HCEC 1CT (cell line): ENCODE measurements around the gene RAB1A.
"Not testable (repeated sequence)": the region's sequence is repeated elsewhere in the genome, so short reads cannot be mapped to it uniquely, and the experiment has no call there.

Source experiments
- DNase-seq: peaks from one replicate; pipeline ENCODE4 v3.0.0-alpha.2; 2017

The RAB1A gene

GRCh38 chr2:65129826-65130663, at the start of gene RAB1A:
Gene RAB1A (minus strand): TSS chr2:65130106. CDS start chr2:65129915, 191 bp downstream.
- DNase-seq, result peak; percentile 100

- no peak for DNase-seq
Observed at GRCh38 chr2:65177751-65178442, 48.0 kb upstream of the RAB1A start.

- no peak for DNase-seq
Observed at GRCh38 chr2:65175894-65176530, 46.1 kb upstream of the RAB1A start.

GRCh38 chr2:65174031-65174430, 44.1 kb upstream of the RAB1A start:
- DNase-seq, result not testable (repeated sequence)

- no peak for DNase-seq
Observed at GRCh38 chr2:65172994-65173790, 43.3 kb upstream of the RAB1A start.

GRCh38 chr2:65170611-65171477, 40.9 kb upstream of the RAB1A start:
- DNase-seq, result not testable (repeated sequence)

GRCh38 chr2:65169760-65170136, 39.8 kb upstream of the RAB1A start:
- DNase-seq, result no peak

- no peak for DNase-seq
Observed at GRCh38 chr2:65165558-65165957, 35.7 kb upstream of the RAB1A start.

GRCh38 chr2:65164426-65164891, 34.6 kb upstream of the RAB1A start:
- DNase-seq, result no peak

- DNase-seq, result no peak
Observed at GRCh38 chr2:65161551-65162100, 31.7 kb upstream of the RAB1A start.

GRCh38 chr2:65159906-65160305, 30.0 kb upstream of the RAB1A start:
- no peak for DNase-seq

GRCh38 chr2:65159261-65159660, 29.4 kb upstream of the RAB1A start:
- no peak for DNase-seq

GRCh38 chr2:65158557-65158956, 28.7 kb upstream of the RAB1A start:
- DNase-seq, result no peak

- DNase-seq, result not testable (repeated sequence)
Observed at GRCh38 chr2:65157856-65158255, 27.9 kb upstream of the RAB1A start.

GRCh38 chr2:65156041-65156440, 26.1 kb upstream of the RAB1A start:
- no peak for DNase-seq

- peak; percentile 9 for DNase-seq
Observed at GRCh38 chr2:65153515-65153914, 23.6 kb upstream of the RAB1A start.

- DNase-seq, result no peak
Observed at GRCh38 chr2:65146078-65146477, 16.2 kb upstream of the RAB1A start.

- DNase-seq, result no peak
Observed at GRCh38 chr2:65144571-65144970, 14.7 kb upstream of the RAB1A start.

- no peak for DNase-seq
Observed at GRCh38 chr2:65142515-65142914, 12.6 kb upstream of the RAB1A start.

- no peak for DNase-seq
Observed at GRCh38 chr2:65137197-65137775, 7.4 kb upstream of the RAB1A start.

- no peak for DNase-seq
Observed at GRCh38 chr2:65136253-65136652, 6.3 kb upstream of the RAB1A start.
